Suppressor macrophage treated with lipopolysaccharide for 1 hour (primary cell): ENCODE results near the gene UBA6.
"Not testable (repeated sequence)": the region's sequence is repeated elsewhere in the genome, so short reads cannot be mapped to it uniquely, and the experiment has no call there.

Experiments used
- DNase-seq, 3 donors: peaks; one replicate each; pipeline ENCODE4 v3.0.0-alpha.2; 2020 to 2022

UBA6 gene

GRCh38 chr4:67659065-67659464, 41.9 kb downstream of the UBA6 start:
- no peak for DNase-seq

DNA sequence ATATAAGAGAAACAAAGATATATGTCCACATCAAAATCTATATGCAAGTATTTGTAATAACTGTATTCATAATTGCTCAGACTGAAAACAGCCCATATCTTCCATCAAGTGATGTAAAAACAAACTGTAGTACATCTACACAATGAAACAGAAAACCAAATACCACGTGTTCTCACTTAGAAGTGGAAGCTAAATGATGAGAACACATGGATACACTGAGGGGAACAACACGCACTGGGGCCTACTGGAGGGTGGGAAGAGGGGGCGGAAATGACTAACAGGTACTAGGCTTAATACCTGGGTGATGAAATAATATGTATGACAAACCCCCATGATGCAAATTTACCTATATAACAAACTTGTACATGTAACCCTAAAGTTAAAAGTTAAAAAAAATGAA, 42.7 kb downstream of the UBA6 start:
- DNase-seq, result no peak

DNA sequence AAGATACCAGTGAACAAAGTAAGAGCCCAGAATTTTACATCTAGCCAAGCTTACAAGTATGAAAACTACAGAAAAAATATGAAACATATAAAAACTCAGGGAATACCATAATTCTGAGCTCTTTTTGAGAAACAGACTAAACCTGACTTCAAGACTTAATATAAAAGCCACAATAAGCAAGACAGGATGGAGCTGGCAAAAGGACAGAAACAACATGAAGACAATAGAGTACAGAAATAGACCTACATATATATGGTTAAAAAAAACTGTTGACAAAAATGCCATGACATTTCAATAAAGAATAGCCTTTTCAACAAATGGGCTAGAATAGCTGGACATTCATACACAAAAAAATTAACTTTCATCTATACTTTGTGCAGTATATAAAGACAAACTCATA, 49.4 kb downstream of the UBA6 start:
- no peak for DNase-seq

GRCh38 chr4:67638136-67638535, 62.8 kb downstream of the UBA6 start:
- DNase-seq, result peak; percentile 9 to 21 (median 18)

GRCh38 chr4:67636978-67637377, 64.0 kb downstream of the UBA6 start:
- not testable (repeated sequence) for DNase-seq

DNA sequence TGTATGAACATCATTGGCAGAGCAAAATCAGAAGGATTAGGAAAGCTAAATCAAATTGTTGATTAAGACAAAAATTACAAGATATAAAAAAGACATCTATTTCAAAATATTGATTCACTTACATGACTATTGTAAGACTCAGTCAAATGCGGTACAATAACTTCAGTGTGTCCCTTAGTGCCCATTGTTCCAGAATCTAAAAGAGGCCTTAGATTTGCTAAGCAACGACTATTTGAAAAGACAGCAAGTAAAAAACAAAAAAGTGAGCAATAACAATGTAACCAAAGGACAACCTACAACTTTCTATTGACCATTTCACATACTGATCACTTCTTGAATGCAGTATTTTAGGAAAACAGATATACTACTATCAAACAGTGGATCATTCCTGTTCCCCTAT, 65.6 kb downstream of the UBA6 start:
- no peak for DNase-seq

GRCh38 chr4:67634741-67635140, 66.2 kb downstream of the UBA6 start:
- DNase-seq, result no peak

DNA sequence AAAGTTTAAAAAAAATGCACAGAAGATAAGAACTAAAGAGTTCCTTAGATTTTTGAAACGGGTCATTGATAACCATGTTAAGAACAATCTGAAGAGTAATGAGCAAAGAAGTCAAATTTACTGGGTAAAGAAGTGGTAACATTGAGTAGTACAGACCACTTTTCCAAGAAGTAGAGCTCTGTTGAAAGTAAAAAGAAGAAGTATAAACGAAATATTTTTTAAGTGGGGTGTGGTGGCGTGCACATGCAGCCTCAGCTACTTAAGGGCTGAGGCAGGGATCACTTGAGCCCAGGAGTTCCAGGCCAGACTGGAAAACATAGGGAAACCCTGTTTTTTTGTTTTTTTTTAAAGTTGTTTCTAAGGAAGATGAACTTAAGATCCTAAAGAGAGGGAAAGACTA, 68.5 kb downstream of the UBA6 start:
- no peak for DNase-seq

DNA sequence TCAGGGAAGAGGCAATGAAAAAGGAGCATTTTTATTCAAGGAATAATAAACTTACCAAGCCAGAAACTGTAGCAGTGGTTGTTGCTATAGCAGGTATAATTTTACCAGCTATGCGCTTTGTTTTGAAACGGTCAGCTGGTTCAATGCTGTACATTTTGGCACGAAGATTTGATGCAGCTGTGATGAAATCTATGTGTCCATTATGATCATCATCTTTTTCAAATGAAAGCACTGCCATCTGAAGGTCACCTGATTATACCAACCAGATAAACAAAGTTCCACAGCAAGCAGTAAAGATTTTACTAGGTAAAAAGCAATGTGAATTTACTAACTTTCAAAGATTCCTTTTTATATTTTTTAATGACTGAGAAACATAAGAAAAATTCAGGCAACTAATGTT, 76.0 kb downstream of the UBA6 start:
- DNase-seq, result no peak

- no peak for DNase-seq
Measured at GRCh38 chr4:67616478-67616877, 84.5 kb downstream of the UBA6 start.

GRCh38 chr4:67615119-67615518, 85.8 kb downstream of the UBA6 start:
- peak in 2 of 3 donors; percentile 5 to 6 for DNase-seq

DNA sequence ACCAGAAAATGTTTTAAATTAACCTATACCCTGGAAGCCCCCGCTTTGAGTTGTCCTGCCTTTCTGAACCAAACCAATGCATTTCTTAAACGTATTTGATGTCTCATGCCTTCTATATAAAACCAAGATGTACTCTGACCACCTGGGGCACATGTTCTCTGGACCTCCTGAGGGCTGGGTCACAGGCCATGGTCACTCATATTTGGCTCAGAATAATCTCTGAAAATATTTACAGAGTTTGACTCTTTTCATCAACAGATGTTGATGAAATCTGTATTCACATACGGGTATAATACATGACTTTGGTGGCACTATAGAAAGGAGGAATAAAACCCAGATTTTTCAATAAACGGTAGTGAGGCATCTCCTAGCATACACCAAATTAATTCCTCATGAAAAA, 86.8 kb downstream of the UBA6 start:
- no peak for DNase-seq

DNA sequence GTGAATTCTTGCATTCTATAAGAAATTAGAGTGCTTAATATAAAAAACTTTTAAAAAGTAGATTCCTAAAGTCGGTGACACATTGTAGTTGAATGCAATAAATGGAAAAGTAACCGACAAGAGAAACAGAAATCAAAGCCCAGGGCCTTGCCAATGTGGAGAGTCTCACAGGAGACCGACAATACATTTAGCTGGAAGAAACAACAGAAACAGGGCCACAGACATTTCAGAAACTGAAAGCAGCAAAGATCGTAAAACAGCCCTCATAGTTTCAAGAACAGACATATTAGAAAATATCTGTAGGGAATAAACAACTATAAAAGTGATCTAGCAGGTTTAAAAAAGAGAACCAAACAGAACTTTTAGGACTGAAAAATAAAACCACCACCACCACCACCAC, 92.9 kb downstream of the UBA6 start:
- DNase-seq, result no peak

DNA sequence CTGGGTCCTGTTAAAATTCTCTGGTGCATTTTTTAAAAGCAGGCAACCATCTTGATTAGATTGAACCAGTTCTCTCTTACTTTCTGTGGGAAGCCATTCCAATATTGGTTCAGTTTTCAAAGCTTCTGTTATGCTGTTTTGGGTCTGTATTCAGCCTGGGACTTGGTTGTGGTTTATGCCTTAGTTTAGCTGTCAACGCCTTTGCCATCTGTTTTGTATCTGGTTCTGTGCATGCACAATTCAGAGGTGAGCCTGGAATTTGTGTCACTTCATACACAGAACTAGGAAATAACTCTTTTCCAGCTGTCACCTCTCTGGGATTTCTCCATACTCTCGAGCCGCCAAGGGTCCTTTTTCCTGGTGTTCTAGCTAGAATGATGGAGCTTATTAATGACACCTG, 96.2 kb downstream of the UBA6 start:
- DNase-seq, result no peak

DNA sequence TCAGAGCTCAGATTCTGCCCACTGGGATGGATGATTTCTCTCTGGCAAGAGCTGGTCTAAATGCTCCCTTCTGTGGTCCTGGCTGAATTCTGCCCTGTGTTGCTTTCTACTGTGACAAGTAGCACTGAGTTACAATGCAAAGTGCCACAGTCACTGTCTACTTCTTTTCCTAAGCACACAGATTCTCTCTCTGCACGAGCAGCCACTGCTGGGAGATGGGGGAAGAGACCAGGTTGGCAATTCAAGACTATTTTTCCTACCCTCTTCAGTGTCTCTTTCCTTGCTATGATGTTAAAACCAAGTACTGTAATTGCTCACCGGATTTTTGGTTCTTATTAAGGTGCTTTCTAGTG, 97.0 kb downstream of the UBA6 start:
- DNase-seq, result no peak

- no peak for DNase-seq
Measured at GRCh38 chr4:67603310-67604028, 97.5 kb downstream of the UBA6 start.

- peak; percentile 33 to 70 (median 65) for DNase-seq
Measured at GRCh38 chr4:67593741-67594175, 107.2 kb downstream of the UBA6 start.

DNA sequence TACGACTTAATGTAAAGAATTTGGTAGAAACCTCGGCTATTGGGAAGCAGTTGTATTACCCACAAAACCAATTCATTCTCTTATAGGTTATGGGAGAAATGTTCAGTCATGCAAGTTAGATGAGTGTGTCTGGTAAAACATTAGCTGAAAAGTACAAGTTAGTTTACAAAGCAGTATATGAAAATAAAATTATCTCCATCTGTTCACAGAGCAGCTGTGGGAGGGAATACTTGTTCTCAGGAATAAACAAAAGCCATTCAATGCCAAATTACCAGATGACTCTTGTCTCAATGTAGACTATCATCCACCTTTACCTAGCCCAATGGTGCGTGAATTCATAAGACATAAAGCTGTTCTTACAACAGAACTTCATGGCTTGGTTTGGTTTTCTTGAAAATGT, 113.8 kb downstream of the UBA6 start:
- no peak for DNase-seq

- no peak for DNase-seq
Measured at GRCh38 chr4:67584496-67584895, 116.5 kb downstream of the UBA6 start.

DNA sequence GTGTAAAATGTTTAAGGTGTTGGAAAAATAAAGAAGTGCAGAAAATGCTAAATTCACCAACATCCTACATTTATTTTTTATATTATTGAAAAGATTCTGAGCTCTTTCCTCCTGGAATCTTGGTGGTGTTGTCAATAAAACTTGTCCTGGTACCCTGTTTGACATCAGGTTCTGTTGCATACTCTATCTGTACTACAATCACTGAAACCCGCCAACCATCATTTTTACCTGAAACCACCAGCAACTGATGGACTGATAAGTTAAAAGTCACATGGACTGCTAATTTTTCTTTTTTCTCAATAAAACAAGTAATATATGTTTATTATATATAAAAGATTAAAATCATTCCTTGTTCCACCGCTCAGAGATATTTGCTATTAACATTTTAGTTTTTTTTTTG, 119.0 kb downstream of the UBA6 start:
- DNase-seq, result no peak

DNA sequence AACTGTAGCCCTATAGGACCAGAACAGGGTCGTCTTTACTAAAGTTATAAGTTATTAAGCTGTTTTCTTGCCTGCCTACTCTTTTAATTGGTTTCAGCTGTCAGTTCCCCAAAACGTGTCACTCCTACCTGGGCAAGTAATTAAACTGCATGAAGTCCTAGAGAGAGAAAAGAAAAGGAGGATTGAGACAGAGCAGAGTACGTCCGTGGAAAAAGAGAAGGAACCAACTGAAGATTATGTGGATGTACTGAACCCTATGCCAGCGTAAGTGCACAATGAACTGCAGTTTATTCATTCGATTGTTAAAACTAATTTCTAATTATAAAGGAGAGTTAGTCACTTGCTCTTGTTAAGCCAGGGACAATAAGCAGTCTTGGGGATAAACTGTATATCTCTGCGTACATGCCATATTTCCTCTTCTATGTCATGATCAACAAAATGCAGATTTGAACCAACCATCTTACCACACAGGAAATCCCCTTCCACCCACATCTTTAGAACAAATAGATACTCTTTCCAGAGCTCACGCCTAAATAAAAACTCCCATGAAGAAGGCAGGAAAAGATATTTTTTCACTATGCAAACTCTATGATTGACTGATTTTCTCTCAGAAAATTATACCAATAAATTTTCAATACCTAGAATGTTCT, 119.6 kb downstream of the UBA6 start:
- DNase-seq, result peak; percentile 58 to 76 (median 69)

- DNase-seq, result no peak
Measured at GRCh38 chr4:67580577-67580976, 120.4 kb downstream of the UBA6 start.

DNA sequence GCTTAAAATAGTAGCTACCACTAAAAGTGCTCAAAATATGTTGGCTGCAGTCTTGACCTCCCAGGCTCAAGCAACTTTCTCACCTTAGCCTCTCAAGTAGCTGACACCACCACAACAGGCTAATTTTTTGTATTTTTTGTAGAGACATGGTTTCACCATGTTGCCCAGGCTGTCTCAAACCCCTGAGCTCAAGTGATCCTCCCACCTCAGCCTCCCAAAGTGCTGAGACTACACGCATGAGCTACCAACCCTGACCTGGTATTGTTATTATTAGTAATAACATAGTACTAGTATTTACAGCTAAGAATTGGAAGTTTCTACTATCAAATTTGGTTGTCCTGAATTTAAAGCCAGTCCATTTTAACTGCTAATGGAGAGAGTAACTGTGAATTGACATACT, 124.4 kb downstream of the UBA6 start:
- no peak for DNase-seq

- DNase-seq, result no peak
Measured at GRCh38 chr4:67576059-67576466, 124.9 kb downstream of the UBA6 start.
